Gastroesophageal sphincter (tissue), 3 donors: ENCODE results near the gene SLX9.

Source experiments
- CTCF ChIP-seq, 4 experiments: fragments of 200-600 bp in 2 of 4; fragments of 450-650 bp in 2 of 4; sonication (generic) in 1 of 4; IDR thresholded peaks; one replicate each; pipeline ENCODE4 v1.5.1; 2017 to 2019; ENCODE audit warnings: antibody characterized with exemption in 4 of 4, mild to moderate bottlenecking in 2 of 4, moderate library complexity in 2 of 4
- POLR2A ChIP-seq, 2 donors: fragments of 450-650 bp; IDR thresholded peaks; one replicate each; pipeline ENCODE4 v1.6.1; 2017; ENCODE audit warnings: antibody characterized with exemption in 2 of 2, mild to moderate bottlenecking in 2 of 2, moderate library complexity in 1 of 2

- TF ChIP-seq POLR2A (IDR thresholded peaks at IDR 0.05), result no peak
- TF ChIP-seq CTCF (IDR thresholded peaks at IDR 0.05), result no peak
Observed at GRCh38 chr21:45022348-45022675, 82.5 kb downstream of the SLX9 start.
